HS-5 (cell line): ENCODE results near the gene FGF22.
"Not testable (repeated sequence)": the region's sequence is repeated elsewhere in the genome, so short reads cannot be mapped to it uniquely, and the experiment has no call there.

Experiments
- DNase-seq: peaks from one replicate; pipeline ENCODE4 v3.0.0-alpha.2; 2012; ENCODE audit warnings: low read depth

Gene FGF22

DNA sequence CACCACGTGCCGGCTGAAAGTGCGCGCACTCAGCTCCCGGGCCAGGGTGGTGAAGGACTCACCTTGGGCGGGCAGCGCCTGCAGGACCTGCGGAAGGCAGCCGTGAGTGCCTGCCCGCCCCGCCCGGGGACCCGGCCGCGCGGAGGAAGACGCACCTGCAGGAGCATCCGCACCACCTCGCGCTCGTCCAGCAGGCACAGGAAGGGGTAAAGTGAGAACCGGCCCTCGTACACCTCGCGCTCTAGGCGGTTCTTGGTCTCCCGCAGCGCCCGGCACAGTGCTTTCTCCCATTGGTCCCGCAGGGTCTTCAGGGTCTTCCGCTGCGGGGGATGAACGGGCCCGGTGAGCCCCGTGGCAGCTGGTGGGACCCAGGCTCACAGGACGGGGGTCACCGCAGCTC, 17.0 kb upstream of the FGF22 start:
- no peak for DNase-seq

DNA sequence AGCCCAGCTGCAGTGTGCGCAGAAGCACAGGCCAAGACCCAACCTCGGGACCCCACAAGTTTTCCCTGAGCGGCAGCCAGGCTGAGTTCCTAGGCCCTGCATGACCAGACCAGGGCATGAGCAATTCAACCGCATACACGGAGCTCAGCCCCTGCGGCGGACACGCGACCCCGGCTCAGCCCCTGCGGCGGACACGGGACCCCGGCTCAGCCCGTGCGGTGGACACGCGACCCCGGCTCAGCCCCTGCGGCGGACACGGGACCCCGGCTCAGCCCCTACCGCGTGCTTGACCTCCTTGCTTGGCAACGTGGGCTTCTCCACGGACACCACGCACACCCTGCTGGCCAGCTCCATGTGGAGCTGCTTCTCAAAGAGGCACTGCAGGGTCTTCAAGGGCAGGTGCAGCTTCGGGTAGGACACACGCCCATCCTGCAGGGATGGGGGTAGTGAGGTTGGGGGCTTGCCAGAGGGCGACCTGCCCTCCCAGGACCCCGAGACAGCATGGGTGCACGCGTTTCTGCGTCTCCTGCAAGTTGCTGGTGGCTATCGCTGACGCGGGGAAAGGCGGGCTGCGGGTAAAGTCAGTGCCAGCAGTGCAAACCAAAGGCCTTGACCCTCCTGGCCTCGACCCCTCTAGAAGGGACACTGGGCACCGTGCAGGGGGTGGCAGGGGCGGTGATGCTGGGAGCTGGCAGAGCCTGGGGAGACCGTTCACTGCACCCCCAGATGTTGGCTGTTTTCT, 16.3 kb upstream of the FGF22 start:
- DNase-seq = no peak

GRCh38 chr19:623974-624373, 15.7 kb upstream of the FGF22 start:
- DNase-seq = no peak

GRCh38 chr19:624433-625109, 15.1 kb upstream of the FGF22 start:
- no peak for DNase-seq

DNA sequence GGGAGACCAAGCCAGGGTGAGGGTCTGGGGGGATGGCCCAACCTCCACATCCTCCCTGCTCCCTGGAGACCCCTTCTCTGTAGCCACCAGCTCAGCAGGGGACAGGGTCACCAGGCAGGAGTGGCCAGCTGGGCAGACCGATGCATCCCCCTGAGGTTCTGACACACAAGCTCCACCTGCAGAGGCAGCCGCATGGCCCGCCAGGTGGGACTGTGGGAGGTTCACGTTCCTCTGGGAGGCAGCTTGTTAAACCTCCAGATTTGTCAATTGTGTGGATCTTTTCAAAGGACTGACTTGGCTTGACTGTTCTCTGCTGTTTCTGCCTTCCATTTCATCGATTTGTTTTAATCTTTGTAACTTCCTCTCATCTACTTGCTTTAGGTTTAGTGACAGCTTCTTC, 14.4 kb upstream of the FGF22 start:
- DNase-seq = no peak

- DNase-seq = not testable (repeated sequence)
Observed at GRCh38 chr19:626566-626965, 13.1 kb upstream of the FGF22 start.

DNA sequence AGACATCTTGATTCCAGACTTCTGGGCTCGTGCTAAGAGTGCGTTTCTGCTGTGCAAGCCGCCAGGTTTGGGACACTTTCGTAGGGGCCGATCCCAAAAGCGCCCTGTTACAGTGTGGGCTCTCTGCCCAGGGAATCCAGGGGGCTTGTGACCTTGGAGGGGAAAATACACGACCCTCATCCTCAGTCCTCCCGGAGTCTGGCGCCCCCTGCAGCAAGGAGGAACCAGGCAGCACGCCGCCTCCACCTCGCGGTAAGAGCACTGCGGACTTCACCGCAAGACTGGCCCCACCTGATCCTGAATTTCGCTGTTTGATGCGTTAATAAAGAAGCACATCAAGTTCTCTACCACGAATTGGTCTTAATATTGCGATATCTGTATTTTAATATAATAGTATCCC, 11.5 kb upstream of the FGF22 start:
- no peak for DNase-seq

- not testable (repeated sequence) for DNase-seq
Observed at GRCh38 chr19:629515-629914, 10.2 kb upstream of the FGF22 start.

DNA sequence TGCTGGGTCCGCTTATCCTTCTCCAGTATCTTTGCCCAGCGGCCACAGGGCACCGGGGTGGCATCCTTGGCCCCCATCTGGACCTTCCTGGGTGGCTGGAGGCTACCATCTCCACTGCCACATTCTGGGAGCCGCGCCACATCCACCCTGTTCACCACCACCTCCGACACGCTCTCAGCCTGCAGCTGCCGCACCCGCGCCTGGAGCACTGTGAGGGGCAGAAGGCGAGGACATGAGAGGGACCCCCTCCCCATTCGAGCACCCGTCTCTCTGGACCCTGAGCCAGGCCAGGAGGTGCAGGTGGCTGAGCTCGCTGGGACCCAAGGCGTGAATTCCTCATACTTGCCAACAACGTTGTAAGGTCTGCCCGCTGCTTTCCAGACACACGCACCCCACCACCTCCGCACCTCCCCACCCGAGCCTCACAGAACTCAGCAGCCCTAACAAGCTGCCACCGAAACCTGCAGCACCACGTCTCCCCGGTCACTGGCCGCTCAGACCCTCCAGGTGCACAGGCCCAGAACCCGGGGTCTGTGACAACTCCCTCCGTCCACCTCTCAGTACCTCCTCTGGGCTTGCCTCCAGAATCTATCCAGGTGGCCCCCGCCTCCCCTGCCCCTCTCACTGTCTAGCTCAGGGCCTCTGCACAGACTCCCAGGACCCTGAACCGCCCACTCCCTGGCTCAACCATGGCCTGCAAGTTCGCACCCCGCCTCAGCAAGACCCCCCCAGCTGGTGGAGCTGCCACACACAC, 9.5 kb upstream of the FGF22 start:
- no peak for DNase-seq

GRCh38 chr19:632579-633067, 7.1 kb upstream of the FGF22 start:
- DNase-seq = peak; percentile 30

DNA sequence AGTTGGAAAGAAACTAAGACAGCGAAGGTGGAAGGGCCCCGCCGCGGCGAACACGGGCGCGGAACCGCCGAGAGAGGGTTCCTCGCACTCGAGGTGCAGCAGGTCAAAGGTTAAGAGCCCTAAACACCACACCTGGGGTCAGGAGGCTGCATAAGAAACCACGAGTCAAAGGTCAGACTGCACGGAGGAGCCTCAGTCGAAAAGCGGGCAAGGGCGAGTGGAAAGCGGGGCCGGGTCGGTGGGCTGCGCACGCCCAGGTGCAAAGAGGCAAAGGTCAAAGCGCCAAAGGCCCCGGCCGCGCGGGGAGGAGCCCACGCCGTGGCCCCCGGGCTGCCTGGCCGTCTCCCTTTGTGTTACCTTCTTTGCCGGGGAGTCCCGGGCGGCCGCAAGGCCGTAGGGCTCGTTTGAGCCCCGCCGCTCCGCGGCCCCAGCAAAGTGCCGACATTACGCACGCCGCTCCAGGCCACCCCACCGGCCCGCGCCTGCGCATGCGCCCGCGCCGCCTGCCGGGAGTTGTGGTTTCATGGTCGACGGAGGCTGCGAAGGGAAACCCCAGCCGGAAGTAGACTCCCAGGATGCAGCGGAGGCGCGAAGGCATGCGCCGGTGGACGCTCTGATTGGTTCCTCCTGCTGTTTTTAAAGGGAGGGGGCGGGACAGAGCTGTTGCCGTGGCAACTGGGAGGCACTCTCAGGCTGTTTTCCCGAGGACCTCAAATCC, 6.5 kb upstream of the FGF22 start, which contains the start of gene POLRMT:
TSS of gene POLRMT (minus strand) at position 470 of the 718 bp plus-strand sequence. CDS start at position 445, 25 bp downstream.
- peak; percentile 86 for DNase-seq

GRCh38 chr19:633786-634639, 5.7 kb upstream of the FGF22 start:
- DNase-seq = peak; percentile 15

DNA sequence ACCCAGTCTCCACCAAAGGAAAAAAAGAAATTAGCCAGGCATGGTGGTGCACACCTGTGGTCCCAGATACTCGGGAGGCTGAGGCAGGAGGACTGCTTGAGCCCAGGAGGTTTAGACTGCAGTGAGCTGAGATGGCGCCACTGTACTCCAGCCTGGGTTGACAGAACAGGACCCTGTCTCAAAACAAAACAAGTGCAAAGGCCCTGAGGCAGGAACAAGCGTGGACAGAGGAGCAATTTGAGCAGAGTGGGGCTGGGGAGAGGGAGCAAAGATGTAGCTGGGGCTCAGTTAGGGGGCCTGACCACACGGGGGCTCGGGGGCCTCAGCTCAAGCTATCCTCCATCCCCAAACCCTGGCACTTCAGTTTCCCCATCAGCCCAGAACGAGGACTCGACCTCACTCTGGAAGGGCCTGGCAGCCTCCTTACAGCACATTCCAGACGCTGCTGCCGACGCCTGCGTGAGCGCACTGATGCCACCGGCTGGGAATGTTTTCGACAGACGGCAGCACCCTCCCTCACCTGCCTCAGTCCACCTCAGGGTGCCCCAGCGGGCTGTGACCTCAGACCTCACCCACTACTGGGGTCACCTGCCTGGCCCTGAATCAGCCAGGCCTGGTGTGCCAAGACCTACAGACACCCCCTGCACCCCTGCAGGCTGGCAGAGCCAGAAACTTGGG, 4.6 kb upstream of the FGF22 start:
- no peak for DNase-seq

DNA sequence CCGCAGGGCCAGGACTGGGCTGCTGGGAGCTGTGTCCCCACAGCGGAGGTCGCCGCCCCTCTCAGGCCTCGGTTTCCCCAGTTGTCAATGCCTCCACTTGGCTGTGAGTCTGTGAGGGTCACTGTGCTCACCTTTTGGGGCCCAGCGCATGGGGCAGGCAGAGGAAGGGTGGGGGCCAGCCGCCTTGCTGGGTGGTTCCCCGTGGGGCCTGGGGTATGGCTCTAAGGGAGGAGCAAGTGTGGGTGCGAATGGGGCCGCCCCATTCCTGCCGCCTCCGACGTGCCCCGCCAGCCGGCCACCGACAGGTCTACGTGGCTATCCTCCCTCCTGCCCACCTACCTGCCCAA, 800 bp upstream of the FGF22 start:
- no peak for DNase-seq

GRCh38 chr19:640161-640558, 481 bp downstream of the FGF22 start:
- no peak for DNase-seq

DNA sequence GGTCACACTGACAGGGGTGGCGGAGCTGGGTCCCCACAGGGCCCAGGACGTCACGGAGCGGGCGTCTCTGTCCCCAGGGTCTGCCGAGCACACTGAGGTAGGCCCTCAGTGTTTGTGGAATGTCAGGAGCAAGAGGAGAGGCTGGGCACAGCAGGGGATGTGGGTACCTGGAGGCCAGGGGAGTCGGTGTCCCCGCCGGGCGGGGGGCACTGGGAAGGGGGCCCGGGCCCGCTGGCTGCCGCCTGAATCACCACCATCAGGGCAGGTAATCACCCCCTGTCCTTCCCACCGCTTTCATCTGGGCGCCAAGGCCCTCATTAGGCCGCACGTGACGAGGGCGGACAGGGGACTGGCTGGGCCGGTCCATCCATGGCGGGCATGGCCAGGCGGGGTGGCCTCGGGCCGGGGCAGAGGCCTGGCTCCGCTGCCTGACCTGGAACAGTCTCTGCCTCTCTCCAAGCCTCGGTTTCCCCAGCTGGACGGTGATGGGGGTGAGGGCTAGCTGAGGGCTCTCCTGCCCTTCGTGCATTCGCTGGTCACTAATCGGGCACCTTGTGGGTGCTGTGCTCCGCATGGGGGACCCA, 1.0 kb downstream of the FGF22 start:
- no peak for DNase-seq

DNA sequence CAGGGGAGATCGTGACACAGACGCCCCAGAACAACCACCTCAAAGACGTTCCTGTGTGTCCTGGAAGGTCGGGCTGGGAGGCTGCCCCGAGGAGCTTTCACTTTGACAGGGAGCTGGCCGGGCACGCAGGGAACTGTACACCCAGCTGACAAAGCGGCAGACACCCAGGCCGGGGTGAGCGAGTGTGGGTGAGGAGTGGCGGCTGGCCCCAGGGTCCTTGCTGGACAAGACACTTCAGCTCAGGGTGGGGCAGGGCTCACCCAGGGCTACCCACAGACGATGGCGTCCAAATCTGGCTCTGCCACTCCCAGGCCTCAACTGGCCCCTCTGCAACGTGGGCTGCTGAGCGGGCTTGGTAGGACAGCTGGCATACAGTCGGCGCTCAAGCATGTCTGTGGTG, 2.0 kb downstream of the FGF22 start:
- no peak for DNase-seq

- no peak for DNase-seq
Observed at GRCh38 chr19:642767-643727, 3.4 kb downstream of the FGF22 start.

- no peak for DNase-seq
Observed at GRCh38 chr19:643736-644135, 4.1 kb downstream of the FGF22 start.
